ENCODE measurements around the gene TACC3. TPM values are rescaled to one million over a fixed set of nuclear protein-coding genes. Genes with fewer than 3 reads are reported as not detected.

Gene TACC3
- total RNA-seq, 1 experiment from 2014 or later, result 156 TPM

GRCh38 chr4:1769692-1770091 lies 48.4 kb downstream of the TACC3 start:
- Histone ChIP-seq H4K91ac (ENCODE audit: insufficient read length, low read depth, low read length) (no peak overlapping the region), H3K23me2 (ENCODE audit: insufficient read length, low read depth, low read length, poor library complexity, severe bottlenecking) (peaks cover 3% of the 10 kb centered on the region), H2AK5ac (ENCODE audit: insufficient read length, low read length) (no peak overlapping the region), H2BK120ac (ENCODE audit: low read depth, low read length, poor library complexity, severe bottlenecking) (no peak overlapping the region), H3K4ac (ENCODE audit: low read depth, low read length) (no peak overlapping the region), H2BK12ac (ENCODE audit: insufficient read length, low read depth, low read length) (no peak overlapping the region), H4K5ac (ENCODE audit: insufficient read length, low read depth, low read length) (no peak overlapping the region), H3K9ac (ENCODE audit: extremely low read depth, insufficient read length, low read length) (no peak overlapping the region), H3T11ph (ENCODE audit: low read length) (no peak overlapping the region), H3K14ac (ENCODE audit: insufficient read depth, low read length) (no peak overlapping the region), H3K9me3 (ENCODE audit: control insufficient read depth, low read depth, low read length) (no peaks in the 10 kb centered on the region), H2BK5ac (ENCODE audit: insufficient read length, low read length) (no peak overlapping the region), H2BK20ac (ENCODE audit: low read depth, low read length, poor library complexity, severe bottlenecking) (no peak overlapping the region), H3K23ac (ENCODE audit: insufficient read length, low read depth, low read length) (no peak overlapping the region), H3K79me2 (ENCODE audit: insufficient read depth, low read length) (no peaks in the 10 kb centered on the region), H3K4me2 (ENCODE audit: insufficient read depth, insufficient read length, low read length) (no peak overlapping the region), H3K27me3 (ENCODE audit: insufficient read depth, low read length) (no peaks in the 10 kb centered on the region), H4K8ac (replicated peaks; ENCODE audit: insufficient read length, low read depth, low read length) (no peak overlapping the region), H3K18ac (ENCODE audit: insufficient read length, low read depth, low read length) (no peak overlapping the region), H3K4me1 (ENCODE audit: insufficient read depth, low read length) (no peaks in the 10 kb centered on the region; the same call in 1 of the 2 replicates), H2AFZ (ENCODE audit: low read length) (no peak overlapping the region), H3K79me1 (ENCODE audit: insufficient read depth, low read depth, low read length, poor library complexity, severe bottlenecking) (no peaks in the 10 kb centered on the region), H3K56ac (ENCODE audit: insufficient read length, low read depth, low read length) (no peak overlapping the region), H2BK15ac (ENCODE audit: low read depth, low read length) (no peak overlapping the region), H4K20me1 (ENCODE audit: control insufficient read depth, insufficient read depth, insufficient read length) (no peaks in the 10 kb centered on the region), H3K27ac (ENCODE audit: insufficient read length, low read depth, low read length) (no peak overlapping the region)
- Mint-ChIP-seq H3K9me3 (no peaks in the 10 kb centered on the region), H3K4me1 (peaks cover 15 to 30% of the 10 kb centered on the region in 2 experiments), H3K36me3 (ENCODE audit: insufficient read depth in 1 of 3, low read depth in 3 of 3) (no peaks in the 10 kb centered on the region), H3K27me3 (ENCODE audit: low read depth) (peaks cover 15% of the 10 kb centered on the region), H3K27ac (no peak overlapping the region), H3K4me3 (no peak overlapping the region)
- DNase-seq, result no peak
- no CpG with 5 or more reads among the region's 6 CpGs for WGBS (ENCODE audit: extremely low coverage, insufficient read length, low lambda C conversion rate)
- no peak for TF ChIP-seq CTCF (conservative IDR thresholded peaks at IDR 0.05)
